Endothelial cell of umbilical vein (primary cell): ENCODE data around the gene GAL3ST1.

Experiments
- EZH2 ChIP-seq: IDR thresholded peaks from 2 replicates; pipeline ENCODE4 v1.6.1; 2012; ENCODE audit warnings: borderline replicate concordance, low read depth, mild to moderate bottlenecking, moderate library complexity, low read length, inconsistent platforms; ENCODE audit not compliant: severe bottlenecking
- JUN ChIP-seq: IDR thresholded peaks from 2 replicates; pipeline ENCODE4 v1.6.1; 2011; ENCODE audit warnings: borderline replicate concordance, low read depth; ENCODE audit not compliant: insufficient read length, insufficient read depth
- POLR2A ChIP-seq: IDR thresholded peaks from 2 replicates; pipeline ENCODE4 v1.6.1; 2012; ENCODE audit warnings: low read depth, mild to moderate bottlenecking, control low read depth, low read length
- TF ChIP-seq, protein P1 (sequence below), 2 donors: IDR thresholded peaks; 1 replicate in 1 of 2; 2 replicates in 1 of 2; pipeline ENCODE4 v1.5.1; 2011; ENCODE audit warnings: low read length in 2 of 2, mild to moderate bottlenecking in 2 of 2, moderate library complexity in 2 of 2, control low read depth in 1 of 2, inconsistent platforms in 1 of 2, low read depth in 1 of 2; ENCODE audit not compliant: insufficient read depth in 1 of 2; ENCODE audit errors: extremely low read depth in 1 of 2

GRCh38 chr22:30539368-30539767 lies 35.1 kb downstream of the GAL3ST1 start:
- TF ChIP-seq, protein P1, sequence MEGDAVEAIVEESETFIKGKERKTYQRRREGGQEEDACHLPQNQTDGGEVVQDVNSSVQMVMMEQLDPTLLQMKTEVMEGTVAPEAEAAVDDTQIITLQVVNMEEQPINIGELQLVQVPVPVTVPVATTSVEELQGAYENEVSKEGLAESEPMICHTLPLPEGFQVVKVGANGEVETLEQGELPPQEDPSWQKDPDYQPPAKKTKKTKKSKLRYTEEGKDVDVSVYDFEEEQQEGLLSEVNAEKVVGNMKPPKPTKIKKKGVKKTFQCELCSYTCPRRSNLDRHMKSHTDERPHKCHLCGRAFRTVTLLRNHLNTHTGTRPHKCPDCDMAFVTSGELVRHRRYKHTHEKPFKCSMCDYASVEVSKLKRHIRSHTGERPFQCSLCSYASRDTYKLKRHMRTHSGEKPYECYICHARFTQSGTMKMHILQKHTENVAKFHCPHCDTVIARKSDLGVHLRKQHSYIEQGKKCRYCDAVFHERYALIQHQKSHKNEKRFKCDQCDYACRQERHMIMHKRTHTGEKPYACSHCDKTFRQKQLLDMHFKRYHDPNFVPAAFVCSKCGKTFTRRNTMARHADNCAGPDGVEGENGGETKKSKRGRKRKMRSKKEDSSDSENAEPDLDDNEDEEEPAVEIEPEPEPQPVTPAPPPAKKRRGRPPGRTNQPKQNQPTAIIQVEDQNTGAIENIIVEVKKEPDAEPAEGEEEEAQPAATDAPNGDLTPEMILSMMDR (IDR thresholded peaks at IDR 0.05; ENCODE audit: extremely low read depth in 1 of 2, insufficient read depth in 1 of 2, low read depth in 1 of 2, low read length in 2 of 2), result no peak
- no peak for TF ChIP-seq EZH2
- TF ChIP-seq POLR2A, result no peak
- no peak for TF ChIP-seq JUN
